Keratinocyte (primary cell): ENCODE results near the gene RERE. TPM values are rescaled to one million over a fixed set of nuclear protein-coding genes. Genes with fewer than 3 reads are reported as not detected.

Source experiments
- DNase-seq: peaks from one replicate; pipeline ENCODE4 v3.0.0-alpha.2; 2011; ENCODE audit warnings: low read depth, missing footprints, low spot score
- FAIRE-seq: peaks from 2 replicates; lab custom pipeline; 2011; peaks lifted over from hg19 to GRCh38; lab: Jason Lieb, UNC
- H2AFZ ChIP-seq: 2 replicates; pipeline ENCODE4 v1.6.0; 2012; ENCODE audit warnings: low read length, control low read depth, inconsistent platforms; ENCODE audit not compliant: control insufficient read depth
- H3K27ac ChIP-seq: 2 replicates; pipeline ENCODE4 v1.5.1; 2011; ENCODE audit warnings: low read length; ENCODE audit not compliant: control insufficient read depth, insufficient read depth
- H3K27me3 ChIP-seq: 3 replicates; pipeline ENCODE4 v1.6.0; 2011; ENCODE audit warnings: low read length; ENCODE audit not compliant: control insufficient read depth, insufficient read depth; ENCODE audit errors: extremely low read depth
- H3K36me3 ChIP-seq, 2 experiments: 2 replicates in 1 of 2; 3 replicates in 1 of 2; pipeline ENCODE4 v1.5.1; 2011; ENCODE audit warnings: low read length in 2 of 2, mild to moderate bottlenecking in 1 of 2; ENCODE audit not compliant: control insufficient read depth in 2 of 2, insufficient read depth in 2 of 2; ENCODE audit errors: extremely low read depth in 1 of 2
- H3K4me1 ChIP-seq: 3 replicates; pipeline ENCODE4 v1.5.1; 2011; ENCODE audit warnings: low read length; ENCODE audit not compliant: control insufficient read depth, insufficient read depth; ENCODE audit errors: extremely low read depth
- H3K4me2 ChIP-seq: 3 replicates; pipeline ENCODE4 v1.6.0; 2011; ENCODE audit warnings: low read depth, low read length; ENCODE audit not compliant: control insufficient read depth, insufficient read depth; ENCODE audit errors: extremely low read depth
- H3K4me3 ChIP-seq, 3 experiments: fragments of 200-600 bp in 1 of 3; sonication (generic) in 1 of 3; 2 replicates in 2 of 3; 3 replicates in 1 of 3; pipeline ENCODE4 v1.5.1; 2011 to 2016; ENCODE audit warnings: low read length in 3 of 3, mild to moderate bottlenecking in 3 of 3, control low read depth in 2 of 3, inconsistent platforms in 1 of 3, low read depth in 1 of 3, mixed read lengths in 1 of 3, mixed run types in 1 of 3, moderate library complexity in 1 of 3; ENCODE audit not compliant: control insufficient read depth in 2 of 3, insufficient read depth in 2 of 3; ENCODE audit errors: extremely low read depth in 1 of 3
- H3K79me2 ChIP-seq: 2 replicates; pipeline ENCODE4 v1.6.0; 2012; ENCODE audit warnings: low read length; ENCODE audit not compliant: control insufficient read depth, insufficient read depth
- H3K9ac ChIP-seq: 3 replicates; pipeline ENCODE4 v1.6.0; 2011; ENCODE audit warnings: low read length; ENCODE audit not compliant: control insufficient read depth, insufficient read depth; ENCODE audit errors: extremely low read depth
- H3K9me1 ChIP-seq: 3 replicates; pipeline ENCODE4 v1.6.0; 2011; ENCODE audit warnings: low read length; ENCODE audit not compliant: control insufficient read depth, insufficient read depth; ENCODE audit errors: extremely low read depth
- H3K9me3 ChIP-seq: 2 replicates; pipeline ENCODE4 v1.5.1; 2012; ENCODE audit warnings: low read depth, low read length; ENCODE audit not compliant: control insufficient read depth
- H4K20me1 ChIP-seq: 3 replicates; pipeline ENCODE4 v1.6.0; 2011; ENCODE audit warnings: low read length; ENCODE audit not compliant: control insufficient read depth, insufficient read depth; ENCODE audit errors: extremely low read depth
- EZH2 ChIP-seq: IDR thresholded peaks from one replicate; pipeline ENCODE4 v1.6.1; 2012; ENCODE audit warnings: inconsistent platforms, mild to moderate bottlenecking, low read length, moderate library complexity
- dilution Hi-C: fragments of 300-500 bp; cut with MboI; formaldehyde crosslinking; loops from one replicate; pipeline ENCODE4 v1.7.0; 2020; ENCODE audit warnings: low sequenced_read_pairs; ENCODE audit not compliant: extremely low pct_ligation_motif_present
- polyA plus RNA-seq, 5 experiments: library from polyadenylated mRNA; depleted of rRNA in 3 of 5; stranded (reverse) in 3 of 5; stranded (forward) in 1 of 5; unstranded in 1 of 5; fragments of >200 nt; gene quantifications; 1 replicate in 1 of 5; 2 replicates in 3 of 5; 3 replicates in 1 of 5; pipeline versions ENCODE4 v1.2.1 to v1.2.3, GENCODE V29; 2011 to 2012; ENCODE audit warnings: missing spikeins in 2 of 5, low read depth in 1 of 5, low replicate concordance in 1 of 5
- TF ChIP-seq, protein P1 (sequence below), 3 experiments: IDR thresholded peaks in 1 of 3; conservative IDR thresholded peaks in 1 of 3; optimal IDR thresholded peaks in 1 of 3; 2 replicates in 2 of 3; 3 replicates in 1 of 3; pipeline versions ENCODE3 to v1.5.1; 2011; ENCODE audit warnings: low read length in 3 of 3, mild to moderate bottlenecking in 3 of 3, moderate library complexity in 2 of 3, control low read depth in 1 of 3, inconsistent platforms in 1 of 3; ENCODE audit not compliant: insufficient read depth in 2 of 3; ENCODE audit errors: extremely low read depth in 1 of 3

The RERE gene
- polyA plus RNA-seq, 1 donor (not counting 4 experiments of a cell fraction or from before 2014, with no cell fraction given): 3.8 TPM

- DNase-seq (no peak), FAIRE-seq (no peak)
- Histone ChIP-seq H3K4me2 (no peak overlapping the region), H3K9me3 (no peaks in the 10 kb centered on the region), H3K9ac (no peak overlapping the region), H3K4me1 (peaks cover 4% of the 10 kb centered on the region), H3K36me3 (peaks cover 72 to 85% of the 10 kb centered on the region in 2 experiments), H3K27me3 (no peaks in the 10 kb centered on the region), H3K27ac (no peak overlapping the region), H4K20me1 (peaks cover 75% of the 10 kb centered on the region), H3K79me2 (peaks cover 59% of the 10 kb centered on the region), H2AFZ (no peak overlapping the region), H3K4me3 (no peak overlapping the region), H3K9me1 (no peaks in the 10 kb centered on the region)
- dilution Hi-C loops: no loop called here
- no peak for TF ChIP-seq EZH2
- TF ChIP-seq, protein P1, sequence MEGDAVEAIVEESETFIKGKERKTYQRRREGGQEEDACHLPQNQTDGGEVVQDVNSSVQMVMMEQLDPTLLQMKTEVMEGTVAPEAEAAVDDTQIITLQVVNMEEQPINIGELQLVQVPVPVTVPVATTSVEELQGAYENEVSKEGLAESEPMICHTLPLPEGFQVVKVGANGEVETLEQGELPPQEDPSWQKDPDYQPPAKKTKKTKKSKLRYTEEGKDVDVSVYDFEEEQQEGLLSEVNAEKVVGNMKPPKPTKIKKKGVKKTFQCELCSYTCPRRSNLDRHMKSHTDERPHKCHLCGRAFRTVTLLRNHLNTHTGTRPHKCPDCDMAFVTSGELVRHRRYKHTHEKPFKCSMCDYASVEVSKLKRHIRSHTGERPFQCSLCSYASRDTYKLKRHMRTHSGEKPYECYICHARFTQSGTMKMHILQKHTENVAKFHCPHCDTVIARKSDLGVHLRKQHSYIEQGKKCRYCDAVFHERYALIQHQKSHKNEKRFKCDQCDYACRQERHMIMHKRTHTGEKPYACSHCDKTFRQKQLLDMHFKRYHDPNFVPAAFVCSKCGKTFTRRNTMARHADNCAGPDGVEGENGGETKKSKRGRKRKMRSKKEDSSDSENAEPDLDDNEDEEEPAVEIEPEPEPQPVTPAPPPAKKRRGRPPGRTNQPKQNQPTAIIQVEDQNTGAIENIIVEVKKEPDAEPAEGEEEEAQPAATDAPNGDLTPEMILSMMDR (optimal IDR thresholded peaks at IDR 0.05 in 1 of 3, IDR thresholded peaks at IDR 0.05 in 1 of 3, conservative IDR thresholded peaks at IDR 0.05 in 1 of 3; ENCODE audit: extremely low read depth in 1 of 3, insufficient read depth in 2 of 3, low read length in 3 of 3): no peak
Observed at GRCh38 chr1:8866173-8866791, 48.8 kb upstream of the RERE start.

- no peak for DNase-seq
- H3K4me3 ChIP-seq: no peak overlapping the region
- H3K4me1 ChIP-seq: no peaks in the 10 kb centered on the region
- H3K9me1 ChIP-seq: no peaks in the 10 kb centered on the region
- H3K36me3 ChIP-seq: peaks cover 73 to 85% of the 10 kb centered on the region in 2 experiments
- peaks cover 75% of the 10 kb centered on the region for H4K20me1 ChIP-seq
- TF ChIP-seq, protein P1 (optimal IDR thresholded peaks at IDR 0.05 in 1 of 3, IDR thresholded peaks at IDR 0.05 in 1 of 3, conservative IDR thresholded peaks at IDR 0.05 in 1 of 3; ENCODE audit: extremely low read depth in 1 of 3, insufficient read depth in 2 of 3, low read length in 3 of 3): no peak
- TF ChIP-seq EZH2: no peak
- no peak for FAIRE-seq
- H3K9me3 ChIP-seq: no peaks in the 10 kb centered on the region
- no peak overlapping the region for H2AFZ ChIP-seq
- dilution Hi-C loops: no loop called here
- H3K27me3 ChIP-seq: no peaks in the 10 kb centered on the region
- H3K79me2 ChIP-seq: peaks cover 45% of the 10 kb centered on the region
- no peak overlapping the region for H3K9ac ChIP-seq
- H3K4me2 ChIP-seq: no peak overlapping the region
- no peak overlapping the region for H3K27ac ChIP-seq
Observed at GRCh38 chr1:8864713-8865344, 47.4 kb upstream of the RERE start.
